Ovary (tissue), 3 donors: ENCODE measurements around the gene L3MBTL2.

Experiments used
- EP300 ChIP-seq: sonication (generic); formaldehyde crosslinking; IDR thresholded peaks from one replicate; pipeline ENCODE4 v1.6.1; 2017; ENCODE audit warnings: antibody characterized with exemption
- POLR2A ChIP-seq: fragments of 450-650 bp; IDR thresholded peaks from one replicate; pipeline ENCODE4 v1.6.1; 2017; ENCODE audit warnings: antibody characterized with exemption, mild to moderate bottlenecking, moderate library complexity
- TF ChIP-seq, protein P1 (sequence below), 3 donors: fragments of 450-650 bp in 2 of 3; fragments of 200-600 bp in 1 of 3; IDR thresholded peaks; one replicate each; pipeline versions ENCODE4 v1.5.1 to v1.8.0; 2016 to 2022; ENCODE audit warnings: antibody characterized with exemption in 3 of 3, mild to moderate bottlenecking in 1 of 3
- donor health status: DM: no; HTN: no; CAD: no.

DNA sequence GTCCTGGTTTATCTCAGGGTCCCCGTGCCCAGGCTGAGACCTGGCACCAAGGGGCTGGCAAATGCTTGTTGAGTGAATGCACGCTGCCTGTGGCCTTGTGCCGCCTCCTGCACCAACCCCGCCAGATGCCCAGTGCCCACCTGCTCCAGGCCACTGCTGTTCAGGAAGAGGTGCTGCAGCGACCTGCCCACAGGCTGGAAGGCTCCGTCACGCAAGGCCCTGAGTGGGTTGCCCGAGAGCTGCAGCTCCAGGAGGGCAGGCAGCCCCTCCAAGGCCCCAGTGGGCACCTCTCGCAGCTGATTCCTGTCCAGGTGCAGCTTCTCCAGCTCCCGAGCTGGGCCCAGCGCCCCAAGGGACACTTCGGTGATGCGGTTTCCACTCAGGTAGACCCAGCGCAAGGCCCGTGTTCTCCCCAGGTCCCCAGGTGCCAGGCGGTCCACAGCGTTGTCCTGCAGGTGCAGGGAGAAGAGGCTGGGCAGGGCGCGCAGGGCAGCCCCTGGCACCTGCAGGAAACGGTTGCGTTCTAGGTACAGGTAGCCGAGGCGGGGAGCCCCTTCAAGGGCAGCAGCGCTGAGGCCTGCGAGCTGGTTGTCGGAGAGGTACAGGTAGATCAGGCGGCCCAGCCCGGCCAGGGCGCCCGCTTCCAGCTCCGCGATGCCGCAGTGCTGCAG, 32.1 kb downstream of the L3MBTL2 start:
- TF ChIP-seq, protein P1, sequence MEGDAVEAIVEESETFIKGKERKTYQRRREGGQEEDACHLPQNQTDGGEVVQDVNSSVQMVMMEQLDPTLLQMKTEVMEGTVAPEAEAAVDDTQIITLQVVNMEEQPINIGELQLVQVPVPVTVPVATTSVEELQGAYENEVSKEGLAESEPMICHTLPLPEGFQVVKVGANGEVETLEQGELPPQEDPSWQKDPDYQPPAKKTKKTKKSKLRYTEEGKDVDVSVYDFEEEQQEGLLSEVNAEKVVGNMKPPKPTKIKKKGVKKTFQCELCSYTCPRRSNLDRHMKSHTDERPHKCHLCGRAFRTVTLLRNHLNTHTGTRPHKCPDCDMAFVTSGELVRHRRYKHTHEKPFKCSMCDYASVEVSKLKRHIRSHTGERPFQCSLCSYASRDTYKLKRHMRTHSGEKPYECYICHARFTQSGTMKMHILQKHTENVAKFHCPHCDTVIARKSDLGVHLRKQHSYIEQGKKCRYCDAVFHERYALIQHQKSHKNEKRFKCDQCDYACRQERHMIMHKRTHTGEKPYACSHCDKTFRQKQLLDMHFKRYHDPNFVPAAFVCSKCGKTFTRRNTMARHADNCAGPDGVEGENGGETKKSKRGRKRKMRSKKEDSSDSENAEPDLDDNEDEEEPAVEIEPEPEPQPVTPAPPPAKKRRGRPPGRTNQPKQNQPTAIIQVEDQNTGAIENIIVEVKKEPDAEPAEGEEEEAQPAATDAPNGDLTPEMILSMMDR (IDR thresholded peaks at IDR 0.05) = no peak
- TF ChIP-seq POLR2A (no peak), EP300 (no peak)
